GM21786 (cell line): ENCODE data around the gene ANKS1B.
A peak's percentile ranks its signal among the peaks of the same experiment; 100 is the strongest.

Source experiments
- ATAC-seq: cut with Tn5 transposase; IDR thresholded peaks from one replicate; pipeline ENCODE4 v1.9.1; 2021; ENCODE audit not compliant: unreplicated experiment

The ANKS1B gene

DNA sequence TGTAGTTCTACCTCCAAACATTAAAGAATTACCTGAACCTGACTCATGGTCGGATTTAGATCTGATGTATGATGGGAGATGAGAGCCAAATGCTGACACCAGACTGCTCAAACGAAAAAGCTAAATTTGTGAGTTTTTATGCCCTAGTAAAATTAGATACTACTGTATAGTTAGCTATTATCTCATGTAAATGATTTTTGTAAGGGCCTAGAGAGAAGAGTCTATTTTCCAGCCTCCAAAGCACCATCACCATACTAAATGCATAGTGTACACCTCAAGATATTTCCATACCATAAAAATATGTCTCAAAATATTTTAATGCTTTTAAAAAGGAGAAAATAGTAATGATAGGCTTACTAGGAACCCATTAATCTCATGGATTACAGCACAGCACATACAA, 18.3 kb downstream of the ANKS1B start:
- no peak for ATAC-seq

DNA sequence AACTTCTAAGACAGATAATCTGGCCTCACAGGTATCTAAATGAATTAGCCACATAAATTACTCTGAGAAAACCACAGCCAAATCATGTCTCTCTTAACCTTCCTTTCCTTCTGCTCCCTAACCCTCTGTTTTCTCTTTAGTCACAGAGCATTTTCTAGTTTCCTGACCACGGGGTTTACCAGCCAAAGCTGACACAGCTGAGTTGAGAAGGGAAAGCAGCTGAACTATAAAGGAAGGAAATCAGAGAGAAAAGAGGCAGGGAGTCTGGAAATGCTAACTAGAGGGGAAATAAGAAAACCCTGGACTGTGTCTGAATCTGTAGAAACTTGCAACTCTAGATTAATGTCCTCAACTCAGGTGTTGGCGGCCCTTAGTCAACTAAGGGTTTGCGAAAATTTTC, 24.4 kb downstream of the ANKS1B start:
- no peak for ATAC-seq

DNA sequence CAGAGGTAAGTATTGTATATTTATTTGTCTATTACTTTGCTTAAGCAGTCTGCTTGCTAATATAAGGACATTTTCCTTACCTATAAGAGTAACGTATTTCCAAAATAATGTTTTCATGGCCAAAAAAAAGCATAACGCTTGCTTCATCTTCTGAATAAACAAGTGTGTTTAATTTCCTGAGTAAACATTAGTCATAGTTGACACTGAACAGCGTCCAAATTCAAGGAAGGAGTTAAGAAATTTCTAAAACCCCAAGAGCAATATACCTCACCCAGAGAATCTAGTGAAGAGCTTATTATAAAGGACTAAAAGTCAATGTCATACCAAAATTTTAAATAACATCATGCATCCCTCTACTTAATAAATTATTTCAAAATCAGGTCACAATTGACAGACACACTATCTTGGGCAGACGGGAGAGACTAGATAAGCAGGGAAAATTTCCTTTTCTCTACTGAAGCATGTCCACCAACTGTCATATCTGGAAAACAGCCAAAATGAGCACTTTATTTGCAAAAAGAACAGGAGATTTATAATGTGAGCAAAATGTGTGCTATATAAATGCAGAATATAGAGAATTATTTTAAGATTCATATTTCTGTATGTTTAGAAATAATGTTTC, 25.1 kb downstream of the ANKS1B start:
- ATAC-seq = no peak

DNA sequence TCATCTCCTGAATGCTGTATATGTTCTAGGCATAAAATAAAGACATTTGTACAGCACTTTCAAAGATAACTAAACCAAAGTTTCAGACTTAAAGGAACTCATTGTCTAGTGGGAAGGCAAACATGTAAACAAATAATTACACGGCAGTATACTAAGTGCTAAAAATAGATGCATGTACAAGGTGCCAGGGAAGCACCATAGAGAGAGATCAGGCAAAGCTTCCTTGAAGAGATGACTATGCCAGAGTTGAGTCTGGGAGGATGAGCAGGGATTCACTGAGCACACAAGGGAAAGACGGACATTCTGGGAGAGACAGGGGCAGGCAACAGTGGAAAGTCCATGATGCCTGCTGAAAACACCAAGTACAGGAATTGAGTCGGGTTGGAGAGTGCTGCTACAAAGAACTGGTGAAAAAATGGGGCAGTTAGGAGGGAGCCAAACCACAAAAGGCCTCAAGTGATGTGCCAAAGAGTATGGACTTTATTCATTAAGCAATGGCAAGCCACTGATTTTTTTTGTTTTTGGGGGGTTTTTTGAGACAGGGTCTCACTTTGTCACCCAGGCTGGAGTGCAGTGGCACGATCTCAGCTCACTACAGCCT, 26.8 kb downstream of the ANKS1B start:
- no peak for ATAC-seq

DNA sequence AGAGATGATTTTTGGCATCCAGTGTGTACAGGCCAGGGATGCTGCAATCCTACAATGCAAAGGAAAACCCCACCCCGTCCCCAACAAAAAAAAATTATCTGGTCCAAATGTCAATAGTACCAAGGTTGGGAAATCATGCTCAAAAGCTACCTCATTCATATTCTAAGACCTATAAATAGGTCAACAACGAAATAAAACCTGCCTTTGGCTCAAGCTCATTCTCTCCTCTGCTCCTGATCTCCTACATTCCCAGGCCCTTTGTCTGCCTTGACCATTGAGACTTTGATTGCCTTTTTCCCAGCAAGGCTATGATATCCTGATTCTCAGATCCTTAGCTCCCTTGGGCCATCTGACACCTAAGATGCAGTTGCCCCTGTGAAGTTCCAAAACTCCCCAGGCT, 30.0 kb downstream of the ANKS1B start:
- no peak for ATAC-seq

DNA sequence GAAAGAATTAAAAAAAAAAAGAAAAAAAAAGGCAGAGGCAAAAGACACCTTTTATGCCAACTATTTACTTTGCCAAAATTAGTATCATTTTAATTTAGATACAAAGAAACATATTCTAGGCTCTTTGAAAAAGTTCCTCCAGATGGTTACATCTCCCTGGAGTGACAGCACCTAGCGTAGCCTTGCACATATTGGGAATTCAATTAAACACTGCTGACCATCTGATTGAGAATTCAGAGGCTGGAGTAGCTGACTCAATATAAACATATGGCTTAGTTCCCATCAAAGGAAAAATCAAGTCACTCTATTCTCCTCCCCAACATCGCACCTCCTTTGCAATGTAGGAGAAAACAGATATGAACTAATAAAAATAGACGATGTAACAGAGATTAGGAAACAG, 36.4 kb downstream of the ANKS1B start:
- ATAC-seq = no peak

DNA sequence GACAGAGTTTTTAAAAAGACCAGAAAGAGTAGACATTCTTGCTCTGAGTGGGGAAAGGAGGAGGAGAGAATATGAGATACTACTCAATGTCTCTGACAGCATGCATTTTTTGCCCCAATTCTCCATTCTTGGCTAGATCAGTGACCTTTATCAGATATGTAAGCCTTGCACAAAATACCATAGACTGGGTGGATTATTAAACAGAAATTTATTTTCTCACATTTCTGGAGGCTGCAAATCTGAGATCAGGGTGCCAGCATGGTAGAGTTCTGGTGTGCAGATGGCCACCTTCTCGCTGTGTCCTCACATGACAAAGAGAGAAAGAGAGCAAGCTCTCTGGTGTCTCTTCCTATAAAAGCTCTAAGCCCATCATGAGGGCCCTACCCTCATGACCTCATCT, 38.6 kb downstream of the ANKS1B start:
- no peak for ATAC-seq

DNA sequence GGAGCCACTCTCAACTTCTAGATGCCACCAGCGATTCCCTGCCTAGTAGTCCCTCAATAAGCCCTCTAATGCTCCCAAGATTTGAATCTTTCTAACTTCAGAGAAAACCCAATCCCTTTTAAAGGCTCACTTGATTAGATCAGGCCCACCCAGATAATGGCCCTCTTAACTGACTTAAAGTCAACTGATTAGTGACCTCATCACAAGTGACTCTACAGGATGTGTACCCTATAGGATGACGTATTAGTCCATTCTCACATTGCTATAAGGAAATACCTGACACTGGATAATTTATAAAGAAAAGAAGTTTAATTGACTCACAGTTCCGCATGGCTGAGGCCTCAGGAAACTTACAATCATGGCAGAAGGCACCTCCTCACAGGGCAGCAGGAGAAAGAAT, 49.1 kb downstream of the ANKS1B start:
- ATAC-seq = no peak

DNA sequence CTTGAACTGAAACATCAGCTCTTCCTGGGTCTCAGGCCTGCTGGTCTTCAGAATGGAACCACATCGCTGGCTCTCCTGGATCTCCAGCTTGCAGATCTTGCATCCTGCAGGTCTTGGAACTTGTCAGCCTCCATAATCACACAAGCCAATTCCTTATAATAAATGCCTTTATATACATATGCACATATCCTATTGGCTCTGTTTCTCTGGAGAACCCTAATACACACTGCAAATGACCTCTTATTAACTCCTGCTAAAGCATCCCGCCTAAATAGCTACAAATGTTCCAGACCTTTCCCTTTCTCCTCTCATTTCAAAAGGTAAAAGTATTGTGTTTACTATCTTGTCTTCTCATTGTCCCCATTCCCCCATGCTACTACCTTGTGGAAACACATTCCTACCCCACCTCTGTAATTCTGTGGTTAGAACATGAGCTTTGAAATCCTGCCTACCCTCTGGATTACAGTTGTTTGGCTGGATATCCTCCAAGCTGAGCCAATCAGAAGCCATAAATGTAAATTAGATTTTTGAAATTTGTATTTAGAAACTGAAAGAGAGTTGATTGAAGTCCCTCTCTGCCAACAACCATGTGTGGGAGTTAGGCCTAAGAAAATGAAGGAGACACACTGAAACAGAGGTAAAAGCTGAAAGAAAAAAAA, 58.1 kb downstream of the ANKS1B start:
- ATAC-seq = no peak

DNA sequence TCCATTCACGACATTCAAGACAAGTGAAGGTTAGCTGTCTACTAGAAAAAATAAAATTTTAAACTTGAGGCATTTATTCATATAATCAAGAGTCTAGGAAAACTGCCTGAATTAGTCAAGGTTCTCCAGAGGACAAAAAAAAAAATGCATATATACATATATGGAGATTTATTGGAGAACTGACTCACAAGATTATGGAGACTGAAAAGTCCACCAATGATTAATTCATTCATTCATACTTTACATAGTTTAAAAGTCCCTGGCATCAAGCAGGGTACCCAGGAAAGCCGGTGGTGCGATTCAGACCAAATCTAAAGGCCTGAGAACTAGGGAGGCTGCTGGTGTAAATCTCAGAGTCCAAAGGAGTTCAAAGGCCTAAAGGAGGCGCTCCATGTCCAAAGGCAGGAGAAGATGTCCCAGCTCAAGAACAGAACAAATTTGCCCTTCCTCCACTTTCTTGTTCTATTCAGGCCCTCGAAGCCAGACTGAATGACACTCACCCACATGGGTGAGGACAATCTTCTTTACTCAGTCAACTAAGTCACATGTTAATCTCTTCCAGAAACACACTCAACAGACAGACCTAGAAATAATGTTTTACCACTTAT, 64.3 kb downstream of the ANKS1B start:
- ATAC-seq = no peak

DNA sequence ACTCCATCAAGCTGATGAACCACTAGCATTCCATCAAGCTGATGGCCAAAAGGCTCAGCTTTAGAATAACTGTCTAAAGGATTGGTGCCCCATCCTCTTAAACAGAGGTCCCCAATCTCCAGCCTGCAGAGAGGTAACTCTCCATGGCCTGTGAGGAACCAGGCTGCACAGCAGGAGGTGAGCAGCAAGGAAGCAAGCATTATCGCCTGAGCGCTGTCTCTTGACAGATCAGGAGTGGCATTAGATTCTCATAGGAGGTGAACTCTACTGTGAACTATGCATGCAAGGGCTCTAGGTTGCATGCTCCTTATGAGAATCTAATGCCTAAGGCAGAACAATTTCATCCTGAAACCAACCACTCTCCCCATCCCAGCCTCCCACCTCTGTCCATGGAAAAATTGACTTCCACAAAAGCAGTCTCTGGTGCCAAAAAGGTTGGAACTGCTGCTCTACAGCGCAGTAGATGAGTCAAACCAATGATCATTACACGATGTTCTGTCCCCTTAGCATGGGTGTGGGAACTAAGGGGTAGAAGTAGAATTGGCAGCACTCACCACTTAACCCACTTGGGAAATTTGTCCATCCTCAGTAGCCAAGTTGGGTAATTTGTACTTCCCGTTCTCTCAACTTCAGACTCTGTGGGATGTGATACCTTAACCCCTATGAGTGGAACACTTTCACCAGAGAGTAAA, 66.9 kb downstream of the ANKS1B start:
- ATAC-seq = no peak

DNA sequence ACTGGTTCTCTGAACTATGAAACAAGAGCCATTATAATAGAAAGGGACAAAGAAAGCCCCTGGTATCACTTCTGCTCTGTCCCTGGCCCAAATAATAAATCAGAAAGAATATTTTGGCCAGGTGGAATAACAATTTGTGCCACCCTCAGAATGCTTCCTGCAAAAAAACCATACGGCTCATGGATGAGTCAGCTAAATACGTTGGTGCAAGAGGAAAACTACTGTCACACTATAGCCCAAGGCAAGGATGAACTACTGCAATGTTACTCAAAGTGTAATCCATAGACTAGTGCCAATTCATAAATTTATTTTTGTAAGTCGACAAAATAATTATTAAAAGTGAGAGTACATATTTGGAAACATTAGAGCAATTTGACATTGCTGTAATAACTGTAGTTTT, 68.2 kb downstream of the ANKS1B start:
- ATAC-seq = no peak

DNA sequence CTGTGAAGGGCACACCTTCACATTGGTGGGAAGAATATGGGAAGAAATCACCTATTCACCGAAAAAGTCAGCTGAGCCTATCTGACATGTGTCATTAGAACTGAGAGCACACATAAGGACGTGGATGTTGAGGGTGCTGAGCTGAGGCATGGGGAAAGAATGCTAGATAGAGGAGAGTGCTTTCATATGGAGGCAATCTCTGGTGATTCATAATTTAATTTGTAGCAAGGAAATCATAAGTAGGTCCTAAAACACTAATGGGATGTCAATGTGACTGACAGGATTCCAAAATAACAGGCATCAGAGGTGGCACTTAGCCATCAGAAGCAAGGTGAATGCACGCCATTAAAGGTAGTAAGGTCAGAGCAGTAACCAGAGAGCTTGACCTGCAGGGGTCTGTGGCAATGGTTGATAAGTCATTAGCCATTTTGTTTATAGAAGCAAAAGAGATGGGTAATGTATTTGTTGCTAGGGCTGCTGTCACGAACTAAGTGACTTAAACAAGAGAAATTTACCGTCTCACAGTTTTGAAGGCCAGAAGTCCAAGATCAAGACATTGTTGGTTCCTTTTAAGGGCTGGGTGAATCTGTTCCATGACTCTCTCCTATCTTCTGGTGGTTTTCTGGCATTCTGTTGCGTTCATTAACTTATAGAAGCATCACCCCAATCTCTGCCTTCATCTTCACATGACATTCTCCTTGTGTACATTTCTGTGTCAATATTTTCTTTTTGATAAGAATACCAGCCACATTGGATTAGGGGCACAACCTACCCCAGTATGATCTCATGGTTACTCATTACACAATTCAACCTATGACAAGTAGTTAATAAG, 69.3 kb downstream of the ANKS1B start:
- no peak for ATAC-seq

DNA sequence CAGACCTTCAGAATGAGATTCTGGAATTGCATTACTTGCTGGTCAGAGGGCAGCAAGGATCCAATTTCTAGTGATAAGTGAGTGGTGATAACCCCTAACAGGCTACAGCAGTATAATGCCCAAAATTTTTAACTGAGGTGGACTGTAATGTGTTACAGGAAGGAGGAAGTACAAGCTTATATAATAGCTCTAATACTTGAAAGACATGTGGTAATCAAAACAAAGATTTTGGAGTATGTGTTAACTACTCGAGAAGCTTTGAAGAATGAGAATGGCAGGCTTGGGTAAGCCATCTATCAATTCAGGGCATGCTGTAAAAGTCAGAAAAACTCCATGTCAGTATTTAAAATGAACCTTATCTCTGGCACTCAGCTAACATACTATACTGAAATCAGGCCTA, 70.5 kb downstream of the ANKS1B start:
- no peak for ATAC-seq

DNA sequence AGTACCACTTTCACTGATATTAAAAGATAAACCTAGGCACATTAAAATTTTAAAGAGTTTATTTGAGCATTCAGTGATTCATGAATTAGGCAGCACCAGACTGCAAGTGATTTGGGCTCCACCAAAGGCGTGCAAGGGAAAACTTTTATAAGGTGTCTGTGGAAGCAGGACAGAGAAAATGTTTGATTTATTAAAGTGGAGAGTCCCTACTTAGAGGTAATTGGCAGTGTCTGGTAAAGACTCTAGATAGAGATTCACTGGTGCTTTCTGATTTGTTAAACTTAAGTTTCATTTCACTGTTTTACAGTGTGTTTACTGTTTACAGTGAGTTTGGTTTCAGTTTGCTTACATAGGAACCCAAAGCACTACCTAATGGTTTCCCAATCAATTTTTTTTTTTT, 72.8 kb downstream of the ANKS1B start:
- peak; percentile 79 for ATAC-seq

DNA sequence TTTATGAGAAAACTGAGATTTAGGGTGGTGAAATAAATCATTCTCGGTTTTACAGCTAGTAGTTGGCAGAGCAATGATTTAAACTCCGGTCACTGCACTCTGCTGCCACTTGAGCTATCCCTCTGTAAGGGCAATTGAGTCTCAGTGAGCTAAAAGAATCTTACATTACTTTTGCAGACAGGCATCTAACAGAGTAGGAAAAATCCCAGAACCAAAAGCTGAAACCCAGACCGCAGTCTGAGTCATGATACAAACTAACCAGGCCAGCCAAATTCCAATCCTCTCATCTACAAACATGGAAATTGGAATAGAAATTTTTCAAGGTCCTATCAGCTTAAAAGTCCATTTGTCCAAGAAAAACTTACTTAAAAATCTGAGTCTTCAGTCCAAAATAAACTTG, 73.7 kb downstream of the ANKS1B start:
- no peak for ATAC-seq

DNA sequence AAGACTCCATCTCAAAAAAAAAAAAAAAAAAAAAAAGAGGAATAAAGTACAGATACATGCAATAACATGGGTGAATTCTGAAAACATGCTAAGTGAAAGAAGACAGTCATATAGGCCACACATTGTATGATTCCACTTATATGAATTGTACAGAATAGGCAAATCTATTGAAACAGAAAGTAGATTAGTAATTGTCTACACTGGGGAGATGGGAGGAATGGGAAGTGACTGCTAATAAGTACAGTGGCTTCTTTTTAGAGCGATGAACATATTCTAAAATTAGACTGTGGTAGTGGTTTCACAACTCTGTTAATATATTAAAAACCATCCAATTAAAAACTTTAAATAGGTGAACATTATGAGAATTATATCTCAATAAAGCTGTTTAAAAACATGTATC, 74.4 kb downstream of the ANKS1B start:
- ATAC-seq = no peak

DNA sequence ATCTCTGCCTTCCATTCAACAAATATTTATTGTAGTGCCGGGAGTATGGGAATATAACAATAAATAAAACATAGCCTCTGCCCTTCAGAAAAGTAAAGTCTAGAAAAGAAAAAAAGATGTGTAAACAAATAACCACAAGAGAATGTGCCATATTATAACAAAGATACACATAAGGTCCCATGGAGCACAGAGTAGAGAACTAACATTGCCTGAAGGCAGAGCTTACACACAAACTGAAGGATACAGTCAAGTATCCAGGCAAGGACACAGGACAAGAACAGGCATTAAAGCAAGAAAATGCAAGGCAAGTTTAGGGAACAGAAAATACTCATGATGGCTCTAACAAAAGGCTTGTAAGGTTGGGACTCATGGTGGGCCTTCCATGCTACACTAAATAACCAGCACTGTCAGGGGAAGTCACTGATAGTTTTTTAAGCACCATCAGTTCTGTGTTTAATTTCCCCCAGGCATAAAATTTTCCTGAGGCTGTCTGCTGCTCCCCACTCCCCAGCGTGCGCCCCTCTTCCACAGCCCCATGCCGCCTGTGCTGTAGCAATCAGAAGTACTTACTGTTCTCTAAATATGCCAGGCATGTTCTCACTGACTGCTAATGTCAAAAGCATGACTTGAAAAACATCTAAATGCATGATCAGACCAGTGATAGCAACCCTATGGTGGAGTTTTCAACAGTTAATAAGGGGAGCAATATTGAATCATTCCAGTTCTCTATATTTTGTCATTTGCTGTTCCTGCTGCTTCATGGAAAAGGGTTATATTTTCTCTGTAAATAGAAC, 77.8 kb downstream of the ANKS1B start:
- ATAC-seq = no peak

DNA sequence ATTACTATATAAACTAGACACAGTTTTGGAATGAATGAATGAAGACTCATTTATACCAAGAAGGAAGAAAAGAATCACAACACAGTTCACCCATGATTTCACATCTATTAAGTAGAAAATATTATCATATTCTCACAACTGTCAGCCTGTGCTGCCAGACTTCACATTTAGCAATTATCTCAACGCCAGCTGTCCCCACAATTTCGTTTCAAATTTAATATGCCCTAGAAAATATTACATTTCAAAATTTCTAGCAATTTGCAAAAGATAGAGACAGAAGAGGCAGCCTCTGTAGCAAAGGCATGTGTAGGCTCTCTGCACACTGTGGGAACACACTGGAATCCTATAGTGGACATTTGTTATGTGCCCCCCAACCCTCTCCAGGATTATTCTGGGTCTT, 83.6 kb downstream of the ANKS1B start:
- ATAC-seq = no peak

DNA sequence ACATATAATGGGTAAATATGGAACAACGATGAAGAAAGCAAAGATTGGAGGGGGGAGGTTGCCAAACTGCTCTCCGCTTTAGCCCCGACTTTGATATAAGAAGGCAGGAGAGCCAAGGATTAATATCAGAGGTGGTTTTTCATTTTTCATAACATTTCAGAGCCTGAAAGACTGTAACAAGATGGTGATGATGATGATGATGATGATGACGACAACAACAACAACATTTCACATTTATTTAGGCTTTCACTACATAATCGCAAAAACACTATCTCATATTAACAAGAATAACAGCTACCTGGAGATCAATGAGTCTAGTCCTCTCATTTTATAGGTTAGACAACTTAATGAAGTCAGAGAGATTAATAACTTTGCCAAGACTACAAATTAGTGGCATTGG, 86.1 kb downstream of the ANKS1B start:
- ATAC-seq = no peak
